GM12872 (cell line): Measurements from ENCODE around the gene STRA8.

Experiments
- CTCF ChIP-seq: IDR thresholded peaks from 3 replicates; pipeline ENCODE4 v1.5.1; 2011; ENCODE audit warnings: low read depth, mild to moderate bottlenecking, low read length, moderate library complexity; ENCODE audit not compliant: insufficient read depth

The STRA8 gene

GRCh38 chr7:135242096-135242684 is 8.6 kb downstream of the STRA8 start:
- TF ChIP-seq CTCF, result no peak

GRCh38 chr7:135245226-135246190 is 11.9 kb downstream of the STRA8 start:
- no peak for TF ChIP-seq CTCF

- TF ChIP-seq CTCF, result no peak
Observed at GRCh38 chr7:135246191-135246825, 12.7 kb downstream of the STRA8 start.

- no peak for TF ChIP-seq CTCF
Observed at GRCh38 chr7:135247746-135248471, 14.3 kb downstream of the STRA8 start.

- TF ChIP-seq CTCF, result no peak
Observed at GRCh38 chr7:135248546-135248945, 14.9 kb downstream of the STRA8 start.

- no peak for TF ChIP-seq CTCF
Observed at GRCh38 chr7:135251496-135252391, 18.1 kb downstream of the STRA8 start.
